AG08396 (cell line): ENCODE data around the gene FCRL2.

ENCODE experiments used
- DNase-seq: peaks from one replicate; pipeline ENCODE4 v3.0.0; 2012; ENCODE audit warnings: low spot score, mixed read lengths

FCRL2 gene, protein sequence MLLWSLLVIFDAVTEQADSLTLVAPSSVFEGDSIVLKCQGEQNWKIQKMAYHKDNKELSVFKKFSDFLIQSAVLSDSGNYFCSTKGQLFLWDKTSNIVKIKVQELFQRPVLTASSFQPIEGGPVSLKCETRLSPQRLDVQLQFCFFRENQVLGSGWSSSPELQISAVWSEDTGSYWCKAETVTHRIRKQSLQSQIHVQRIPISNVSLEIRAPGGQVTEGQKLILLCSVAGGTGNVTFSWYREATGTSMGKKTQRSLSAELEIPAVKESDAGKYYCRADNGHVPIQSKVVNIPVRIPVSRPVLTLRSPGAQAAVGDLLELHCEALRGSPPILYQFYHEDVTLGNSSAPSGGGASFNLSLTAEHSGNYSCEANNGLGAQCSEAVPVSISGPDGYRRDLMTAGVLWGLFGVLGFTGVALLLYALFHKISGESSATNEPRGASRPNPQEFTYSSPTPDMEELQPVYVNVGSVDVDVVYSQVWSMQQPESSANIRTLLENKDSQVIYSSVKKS

DNA sequence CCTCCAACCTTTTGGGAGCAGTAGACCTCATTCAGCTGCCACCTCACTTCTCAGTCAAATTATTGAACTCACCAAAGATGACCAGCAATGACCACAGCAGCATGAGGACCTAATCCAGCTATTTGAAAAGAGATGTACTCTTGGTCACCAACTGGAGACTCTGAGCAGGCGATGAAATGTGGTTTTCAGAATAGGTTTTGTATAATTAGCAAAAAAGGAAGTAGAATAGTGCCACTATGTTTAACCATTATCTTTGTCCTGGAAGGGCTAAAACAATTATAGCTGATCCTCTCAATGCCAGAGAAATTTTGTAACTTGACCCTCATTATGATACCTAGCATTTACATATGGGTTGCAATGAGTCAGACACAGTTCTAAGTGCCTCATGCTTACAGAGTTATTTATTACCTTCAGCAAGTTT lies at the start of gene FCRL2:
Gene FCRL2 (minus strand): TSS at position 162 of the 421 bp plus-strand sequence. CDS start 59 bp downstream, at position 103.
- DNase-seq = no peak

DNA sequence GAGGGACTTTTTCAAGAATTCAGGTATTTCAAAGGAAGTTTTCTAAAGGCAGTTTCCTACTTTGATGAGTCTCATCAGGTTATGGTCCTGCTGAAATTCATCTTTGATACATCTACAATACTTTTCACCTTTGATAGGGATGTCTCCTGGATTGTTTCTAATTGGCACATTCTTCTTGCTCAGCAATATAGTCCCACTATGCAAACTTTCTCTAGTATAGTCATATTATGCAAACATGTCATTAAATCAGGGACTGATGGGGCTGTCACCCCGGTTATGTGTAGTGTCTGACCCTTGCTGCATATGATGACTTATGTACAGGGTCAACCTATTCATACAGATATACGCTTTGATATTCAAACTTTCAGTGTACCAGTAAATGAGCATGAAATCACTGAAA lies 43.4 kb upstream of the FCRL2 start:
- no peak for DNase-seq

DNA sequence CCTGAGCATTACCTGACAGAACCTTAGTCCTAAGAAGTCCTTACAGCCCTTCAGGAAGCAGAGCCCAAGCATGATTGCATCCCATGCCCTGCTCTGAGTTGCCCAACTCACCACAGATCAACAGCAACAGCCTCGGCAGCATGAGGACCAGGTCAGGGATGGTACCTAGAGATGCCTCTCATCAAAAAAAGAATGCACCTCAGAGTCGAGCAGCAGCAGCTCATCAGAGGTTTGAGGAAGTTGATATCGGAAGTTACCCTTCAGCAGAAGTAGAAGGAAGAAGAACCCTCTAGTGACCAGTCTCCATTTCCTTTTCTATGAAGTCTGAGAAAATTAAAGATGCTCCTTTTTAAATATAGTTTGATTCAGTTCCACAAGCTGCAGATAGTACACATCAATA lies 43.0 kb upstream of the FCRL2 start, which contains the start of gene FCRL1:
Gene FCRL1 (minus strand): TSS at position 225 of the 400 bp plus-strand sequence. CDS start 83 bp downstream, at position 142.
- no peak for DNase-seq

DNA sequence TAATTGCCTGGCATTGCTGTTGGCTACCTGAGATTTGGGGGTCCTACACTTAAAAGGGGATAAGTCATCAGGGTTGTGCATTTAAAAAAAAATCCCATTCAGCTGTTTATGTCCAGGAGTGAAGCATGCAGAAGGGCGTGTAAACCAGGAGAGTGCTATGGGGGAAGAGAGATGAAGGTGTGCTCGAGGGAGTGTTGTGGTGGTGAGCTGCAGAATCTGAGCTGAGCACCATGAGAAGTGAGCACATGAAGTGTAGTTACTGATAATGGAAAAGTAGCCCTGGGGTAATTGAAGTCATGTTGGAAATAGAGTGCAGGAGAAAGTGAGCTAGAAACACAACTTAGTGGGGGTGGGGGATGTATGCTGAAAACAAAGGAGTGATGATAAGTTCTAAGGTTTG lies 42.3 kb upstream of the FCRL2 start:
- DNase-seq = no peak

DNA sequence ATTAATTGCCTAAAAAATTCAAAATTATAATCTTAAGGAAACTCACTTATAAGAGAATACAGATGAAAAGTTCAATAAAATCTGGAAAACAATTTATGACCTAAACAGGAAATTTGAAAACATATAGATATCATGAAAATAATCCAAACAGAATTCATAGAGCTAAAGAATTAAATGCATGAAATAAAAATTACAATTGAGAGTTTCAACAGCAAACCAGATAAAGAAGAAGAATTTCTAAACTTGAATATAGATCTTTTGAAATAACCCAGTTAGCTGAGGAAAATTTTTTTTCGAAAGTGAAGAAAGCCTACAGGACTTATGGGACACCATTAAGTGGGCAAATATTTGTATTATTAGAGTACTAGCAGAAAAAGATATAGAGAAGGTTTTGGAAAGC lies 36.3 kb upstream of the FCRL2 start:
- no peak for DNase-seq

DNA sequence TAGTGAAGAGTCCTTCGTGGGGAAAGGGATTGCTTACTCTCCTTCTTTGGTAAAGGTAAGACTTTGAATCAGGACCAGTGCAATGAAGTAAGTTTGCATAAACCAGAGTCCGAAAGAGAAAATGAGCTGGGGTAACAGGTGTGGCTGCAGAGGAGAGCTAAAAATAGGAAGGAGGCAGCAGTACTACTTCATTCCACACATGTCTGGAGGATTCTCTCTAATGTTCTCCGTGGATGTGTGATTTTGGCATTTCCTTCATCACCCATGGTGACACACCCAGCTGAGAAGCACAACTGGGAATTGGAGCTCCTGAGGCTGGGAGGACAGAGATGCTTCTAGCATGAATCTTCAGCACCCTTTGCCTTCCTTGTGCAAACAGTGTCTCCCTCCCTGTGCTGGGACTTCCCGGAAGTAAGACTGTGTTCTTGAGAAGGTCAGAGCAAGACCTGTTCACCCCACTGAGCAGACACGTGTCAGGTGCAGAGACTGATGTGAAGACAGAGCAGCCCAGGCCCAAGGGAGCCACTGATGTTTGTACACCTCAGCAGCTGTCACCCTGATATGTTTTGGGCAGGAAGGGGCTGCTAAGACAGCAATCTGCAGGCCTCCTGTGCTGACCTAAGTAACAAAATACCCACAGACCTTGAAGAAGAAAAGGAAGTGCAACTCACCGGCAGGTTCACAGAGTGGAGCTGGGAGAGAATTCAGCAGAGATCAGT lies 29.7 kb upstream of the FCRL2 start:
- no peak for DNase-seq

DNA sequence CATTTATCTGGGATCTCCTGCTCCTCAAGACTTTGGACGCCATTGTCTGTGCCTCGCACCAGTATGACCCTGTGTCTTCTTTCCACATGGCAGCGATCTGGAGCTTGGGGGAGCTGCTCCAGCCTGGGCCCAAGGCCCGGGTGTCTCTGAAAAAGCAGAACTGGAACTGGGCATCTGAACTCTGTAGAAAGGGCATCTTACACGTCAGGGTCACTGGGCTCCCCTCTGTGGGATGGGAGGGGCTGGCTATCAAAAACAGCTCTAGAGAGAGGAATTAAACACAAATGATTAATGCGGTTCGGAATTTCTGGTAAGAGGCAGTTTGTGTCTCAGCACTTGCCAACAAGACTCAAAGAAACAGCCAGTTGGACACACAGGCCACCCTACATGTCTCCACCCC lies 26.9 kb upstream of the FCRL2 start:
- no peak for DNase-seq

DNA sequence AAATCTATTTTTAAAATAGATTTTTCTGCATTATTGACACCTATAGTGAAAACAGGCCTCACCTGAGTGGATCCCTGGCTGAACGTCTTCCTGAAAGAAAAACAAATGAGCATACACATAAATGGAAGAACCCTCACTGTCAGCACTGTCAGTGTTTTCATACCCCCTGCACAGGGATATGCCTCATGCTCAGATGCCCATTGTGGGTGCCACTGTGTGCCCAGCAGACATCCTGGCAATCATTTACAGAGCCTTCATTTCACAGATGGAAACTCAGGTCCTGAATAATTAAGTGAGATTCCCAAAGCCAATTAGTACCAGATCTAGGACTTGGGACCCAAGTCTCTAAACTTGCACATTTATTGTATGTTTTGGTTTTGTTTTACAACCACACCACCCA lies 23.1 kb upstream of the FCRL2 start:
- DNase-seq = no peak

DNA sequence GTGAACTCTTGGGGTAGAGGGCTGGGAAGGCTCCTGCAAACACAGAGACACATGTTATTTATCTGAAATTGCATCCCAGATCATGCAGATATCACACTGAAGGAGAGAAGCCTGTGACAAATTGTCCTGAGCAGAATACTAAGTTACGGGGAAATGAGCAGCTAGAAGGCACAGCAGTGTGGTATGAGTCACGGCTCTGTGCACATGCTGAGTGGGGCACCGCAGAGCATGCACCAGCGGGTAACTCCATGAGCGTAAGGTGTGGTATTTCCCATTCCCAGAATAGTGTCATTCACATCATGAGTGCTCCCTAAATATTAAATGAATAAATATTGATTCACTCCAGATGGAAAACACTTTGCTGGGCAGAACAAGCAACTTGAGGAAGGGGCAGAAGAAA lies 21.3 kb upstream of the FCRL2 start:
- no peak for DNase-seq

DNA sequence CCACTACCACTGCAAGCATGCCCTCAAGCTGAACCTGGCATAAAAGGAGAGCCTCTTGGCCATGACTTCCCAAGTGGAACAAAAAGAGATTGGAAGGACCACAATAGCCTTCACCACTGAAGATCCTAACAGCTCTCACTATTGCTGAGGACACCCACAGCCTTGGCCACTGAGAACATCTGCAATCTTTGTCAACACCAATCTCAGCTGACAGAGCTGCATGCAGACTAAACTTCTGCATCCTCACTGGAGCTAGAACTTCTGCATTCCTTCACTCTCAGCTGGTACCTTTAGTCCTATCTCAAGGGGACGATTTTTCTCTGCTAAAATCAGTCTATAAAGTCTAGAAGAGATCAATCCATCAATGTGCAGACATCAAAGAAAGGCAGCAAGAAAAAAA lies 8.3 kb upstream of the FCRL2 start:
- no peak for DNase-seq

DNA sequence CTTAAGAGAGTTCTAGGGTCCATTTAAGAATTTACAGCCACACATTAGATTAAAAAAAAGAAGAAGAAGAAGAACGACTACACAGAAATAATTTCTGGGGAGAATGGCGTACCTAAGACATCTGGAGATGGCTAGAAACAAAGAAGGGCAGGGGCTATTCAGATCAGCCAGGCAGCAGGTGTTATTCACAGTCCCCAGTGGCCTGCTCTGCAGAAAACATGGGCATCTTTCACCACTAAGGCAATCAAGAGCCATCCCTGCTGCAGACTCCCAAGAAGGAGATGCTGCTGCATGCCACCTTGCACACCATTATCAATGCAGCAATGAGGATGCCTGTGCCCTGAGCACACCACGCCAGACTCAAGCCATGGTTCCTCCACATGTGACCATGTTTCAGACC lies 7.9 kb upstream of the FCRL2 start:
- no peak for DNase-seq

DNA sequence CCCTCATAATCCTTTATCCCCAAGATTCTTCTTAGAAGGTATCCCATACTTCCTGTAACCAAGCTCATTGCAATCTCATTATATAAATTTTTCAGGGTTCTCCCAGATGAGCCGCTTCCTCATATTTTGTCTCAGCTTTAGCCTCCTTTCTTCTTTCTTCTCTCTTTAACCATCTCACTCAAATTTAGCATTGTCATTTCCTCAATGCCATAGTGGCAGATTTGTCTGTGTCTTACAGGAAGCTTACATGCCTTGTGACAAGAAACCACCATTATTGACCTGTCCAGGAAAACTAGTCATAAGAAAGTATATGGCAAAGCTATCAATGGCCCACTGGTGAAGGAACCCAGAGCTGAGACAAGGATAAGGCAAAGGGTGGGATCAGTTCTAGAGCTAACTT lies 6.0 kb upstream of the FCRL2 start:
- DNase-seq = no peak

DNA sequence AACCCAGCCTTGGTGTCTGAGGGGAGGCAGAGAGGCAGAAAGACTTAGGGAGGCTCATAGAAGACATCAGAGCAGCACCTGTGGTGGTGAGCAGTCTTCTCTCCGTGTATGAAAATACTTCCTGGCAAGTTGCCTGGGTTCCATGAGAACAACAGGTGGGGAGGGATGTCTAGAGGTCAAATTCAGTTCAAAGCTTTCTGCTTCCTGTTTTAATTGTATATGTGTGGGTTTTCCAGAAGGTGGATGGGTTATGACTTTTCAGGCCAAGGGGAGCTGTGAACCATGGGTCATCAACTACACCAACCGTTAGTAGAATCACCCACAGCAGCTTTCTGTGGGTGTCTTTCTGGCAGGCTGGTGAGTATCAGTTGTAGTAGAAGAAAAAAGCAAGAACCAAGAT lies 4.1 kb upstream of the FCRL2 start:
- no peak for DNase-seq

DNA sequence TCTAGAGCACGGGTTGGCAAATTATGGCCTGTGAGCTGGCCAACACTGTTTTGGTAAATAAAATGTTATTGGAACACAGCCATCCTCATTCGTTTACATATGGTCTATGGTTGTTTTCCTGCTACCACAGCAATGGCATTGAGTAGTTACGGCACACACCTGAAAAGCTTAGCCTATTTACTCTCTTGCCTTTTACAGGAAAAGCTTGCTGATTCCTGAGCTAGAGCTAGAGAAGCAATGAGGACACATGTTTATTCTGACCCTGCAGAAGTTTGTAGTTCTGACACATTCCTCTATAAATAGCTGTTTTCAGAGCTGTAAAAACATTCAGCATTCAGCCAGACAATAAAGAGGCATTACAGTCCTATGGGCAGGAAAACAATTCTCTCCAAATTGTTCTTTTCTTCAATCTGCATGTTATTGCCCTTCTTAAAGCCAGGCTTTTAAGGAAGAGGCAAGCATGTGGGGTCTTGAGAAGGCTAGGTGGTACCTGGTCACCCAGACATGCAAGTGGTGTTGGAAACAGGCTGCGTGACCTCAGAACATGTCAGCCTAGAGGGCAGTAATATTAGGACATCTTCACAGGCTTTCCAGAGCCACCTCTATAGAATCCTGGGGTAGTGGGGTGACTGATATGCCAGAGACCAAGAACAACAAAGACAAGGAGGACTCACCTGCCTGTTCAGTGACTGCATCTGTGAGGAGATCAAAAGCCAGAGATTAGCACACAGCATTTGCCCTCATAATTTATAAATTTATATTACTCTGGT lies 1.6 kb downstream of the FCRL2 start:
- no peak for DNase-seq

DNA sequence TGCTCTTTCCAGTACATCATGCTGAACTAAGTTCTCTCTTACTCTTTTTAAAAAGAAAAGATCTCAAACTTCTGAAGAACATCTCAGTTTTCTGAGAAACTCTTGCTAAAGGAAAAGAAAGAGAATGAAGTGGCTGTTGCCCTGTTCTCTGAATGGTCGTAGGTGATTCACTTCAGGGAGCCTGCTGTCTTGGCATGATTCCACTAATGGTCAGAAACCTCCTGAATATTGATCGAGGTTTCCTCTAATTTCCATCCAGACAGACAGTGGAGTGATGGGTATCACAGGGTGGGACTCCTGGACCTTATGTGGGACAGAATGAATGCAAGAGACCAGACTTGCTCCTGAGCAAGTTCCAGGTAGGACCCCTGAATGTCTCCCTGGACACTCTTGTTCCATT lies 2.5 kb downstream of the FCRL2 start:
- DNase-seq = no peak

DNA sequence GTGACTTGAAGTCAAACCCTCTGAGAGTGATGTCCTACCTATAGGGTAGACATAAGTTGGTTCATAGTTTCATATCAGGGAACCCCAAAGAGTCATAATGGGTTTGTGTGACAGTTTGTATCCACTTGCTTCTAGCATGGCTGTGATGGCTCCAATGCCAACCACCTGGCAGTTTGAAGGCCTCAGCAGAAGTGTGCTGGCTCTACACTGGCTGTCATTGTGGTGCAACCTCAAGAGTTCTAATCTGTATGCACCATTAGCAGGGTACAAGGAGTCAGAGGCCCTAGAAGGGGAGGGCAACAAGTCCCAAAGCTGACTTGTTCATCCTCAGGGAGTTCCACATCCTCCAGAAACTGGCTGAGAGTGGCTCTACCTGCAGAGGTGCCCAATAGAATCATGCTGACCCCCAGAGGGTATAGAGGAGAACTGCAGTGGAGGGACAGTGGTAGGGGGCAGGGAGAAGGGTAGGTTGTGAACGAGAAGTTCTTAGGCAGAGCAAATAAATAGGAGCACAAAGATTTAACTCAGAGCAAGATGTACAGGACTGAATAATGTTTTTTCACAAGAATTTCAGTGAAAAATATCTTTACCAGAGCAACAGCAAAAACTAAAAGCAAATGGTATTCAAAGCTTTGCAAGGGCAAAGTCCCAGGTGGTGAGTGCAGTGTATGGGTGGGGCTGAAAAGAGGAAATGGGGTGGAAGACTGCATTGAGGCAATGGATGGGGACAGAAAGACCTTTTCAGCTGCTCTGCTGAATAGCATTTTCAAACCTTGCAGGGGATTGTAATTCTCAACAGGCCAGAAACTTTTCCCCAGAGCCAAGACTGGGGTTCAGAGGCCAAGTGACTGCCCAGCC lies 3.2 kb downstream of the FCRL2 start:
- no peak for DNase-seq

DNA sequence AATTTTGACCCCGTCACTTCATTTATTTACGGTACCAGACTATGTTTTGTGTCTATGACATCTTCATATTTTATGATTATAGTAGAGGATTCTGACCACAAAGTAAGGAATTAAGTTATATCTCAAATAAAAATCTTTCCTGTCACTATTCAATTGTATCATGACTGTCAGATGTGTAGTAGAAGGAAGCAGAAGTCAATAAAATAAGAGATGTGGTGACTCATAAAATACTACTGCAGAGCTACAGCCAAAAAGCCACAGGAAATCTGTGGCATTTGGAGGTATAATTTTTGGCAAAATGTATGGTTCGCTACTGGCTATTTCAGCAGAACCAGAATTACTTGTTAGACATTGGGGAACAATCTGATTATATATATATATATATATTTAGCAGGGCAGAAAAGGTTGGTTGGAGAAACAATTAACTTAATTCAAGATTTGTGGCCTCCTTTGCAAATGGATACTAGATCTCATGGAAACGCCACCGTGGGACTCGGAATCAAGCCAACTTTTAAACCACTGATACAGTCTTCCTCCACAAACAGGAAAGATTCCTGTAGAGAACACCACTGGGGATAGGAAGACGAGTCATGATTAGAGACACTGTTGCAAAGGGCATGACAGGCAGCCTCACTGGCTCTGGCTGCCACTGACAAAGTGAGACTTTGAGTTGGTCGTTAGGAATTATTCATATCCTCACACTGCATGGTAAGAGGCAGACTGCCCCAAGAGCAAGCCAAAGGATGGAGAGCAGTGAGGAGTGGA lies 5.1 kb downstream of the FCRL2 start:
- DNase-seq = no peak

DNA sequence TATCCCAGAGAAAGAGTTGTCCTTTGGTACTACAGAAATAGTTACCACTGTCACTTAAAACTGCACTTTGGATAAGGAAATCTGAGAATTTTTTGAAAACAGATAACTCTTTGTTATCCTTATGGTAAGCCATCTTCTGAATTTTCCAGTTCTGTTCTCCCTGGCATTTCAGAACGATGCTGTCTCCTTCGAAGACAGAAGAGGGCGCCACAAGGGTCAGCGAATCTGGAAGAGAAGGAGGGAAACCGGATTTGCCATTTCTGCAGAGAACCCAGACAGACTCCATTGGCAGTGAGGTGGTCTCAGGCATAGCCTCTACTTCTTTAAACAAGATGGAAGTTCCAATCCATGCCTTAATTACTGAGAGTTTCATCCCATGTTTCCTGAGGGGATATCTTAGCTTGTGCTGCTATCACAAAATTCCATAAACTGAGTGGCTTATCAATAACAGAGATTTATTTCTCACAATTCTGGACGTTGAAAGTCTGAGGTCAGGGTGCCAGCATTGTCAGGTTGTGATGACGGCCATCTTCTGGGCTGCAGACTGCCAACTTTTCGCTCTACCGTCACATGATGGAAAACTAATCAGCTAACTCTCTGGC lies 6.4 kb downstream of the FCRL2 start:
- DNase-seq = no peak

DNA sequence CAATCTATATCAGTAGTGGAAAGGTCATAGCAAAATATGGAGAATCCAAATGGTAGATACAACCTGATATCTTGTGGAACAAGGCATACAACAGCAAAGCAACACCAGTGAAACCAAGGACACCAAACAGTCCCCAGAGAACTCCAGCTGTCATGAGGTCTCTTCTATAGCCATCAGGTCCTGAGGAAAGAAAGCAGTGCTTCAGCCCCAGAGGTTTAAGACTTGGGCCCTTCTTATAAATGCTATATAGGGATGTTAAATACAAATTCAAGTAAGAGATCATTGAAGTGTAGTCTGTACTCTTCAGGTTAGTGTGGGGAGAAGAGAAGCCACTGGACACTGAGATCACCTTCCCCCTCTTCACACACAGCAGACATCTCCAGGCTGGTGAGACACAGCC lies 10.1 kb downstream of the FCRL2 start:
- no peak for DNase-seq

DNA sequence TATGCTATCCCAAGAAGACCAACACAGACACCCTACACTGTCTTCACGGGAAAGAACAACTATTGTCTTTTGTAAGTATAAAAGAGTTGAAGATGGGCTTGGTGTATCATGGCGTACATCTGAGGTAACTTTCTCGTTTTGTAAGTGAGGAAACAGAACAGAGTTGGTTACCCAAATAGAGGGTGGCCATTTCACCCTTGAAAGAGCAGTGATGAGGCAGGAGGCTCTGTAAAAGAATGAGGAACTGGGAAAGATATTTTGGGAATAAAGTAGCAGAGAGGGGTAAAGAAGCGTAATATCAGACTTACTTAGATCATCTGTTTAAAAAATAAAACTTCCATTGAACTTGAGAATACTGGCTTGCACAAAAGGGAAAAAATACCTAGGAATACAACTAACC lies 18.9 kb downstream of the FCRL2 start:
- no peak for DNase-seq
